ENCODE data around the gene VSIG10. TPM values are rescaled to one million over a fixed set of nuclear protein-coding genes. Genes with fewer than 3 reads are reported as not detected.
A peak's percentile ranks its signal among the peaks of the same experiment; 100 is the strongest.

The VSIG10 gene
- total RNA-seq, 1 experiment from 2014 or later, result 97.4 TPM

- Histone ChIP-seq H2AFZ (ENCODE audit: low read length) (no peak overlapping the region), H3K9ac (ENCODE audit: extremely low read depth, insufficient read length, low read length) (no peak overlapping the region), H3K14ac (ENCODE audit: insufficient read depth, low read length) (no peak overlapping the region), H2BK12ac (ENCODE audit: insufficient read length, low read depth, low read length) (no peak overlapping the region), H4K91ac (ENCODE audit: insufficient read length, low read depth, low read length) (no peak overlapping the region), H3T11ph (ENCODE audit: low read length) (no peak overlapping the region), H4K8ac (replicated peaks; ENCODE audit: insufficient read length, low read depth, low read length) (no peak overlapping the region), H3K4ac (ENCODE audit: low read depth, low read length) (no peak overlapping the region), H3K23ac (ENCODE audit: insufficient read length, low read depth, low read length) (no peak overlapping the region), H3K9me3 (ENCODE audit: control insufficient read depth, low read depth, low read length) (no peaks in the 10 kb centered on the region), H2BK5ac (ENCODE audit: insufficient read length, low read length) (no peak overlapping the region), H4K5ac (ENCODE audit: insufficient read length, low read depth, low read length) (no peak overlapping the region), H2BK20ac (ENCODE audit: low read depth, low read length, poor library complexity, severe bottlenecking) (no peak overlapping the region), H3K18ac (ENCODE audit: insufficient read length, low read depth, low read length) (no peak overlapping the region), H3K27me3 (ENCODE audit: insufficient read depth, low read length) (no peaks in the 10 kb centered on the region), H3K56ac (ENCODE audit: insufficient read length, low read depth, low read length) (no peak overlapping the region), H3K4me2 (ENCODE audit: insufficient read depth, insufficient read length, low read length) (no peak overlapping the region), H2AK5ac (ENCODE audit: insufficient read length, low read length) (no peak overlapping the region), H3K23me2 (ENCODE audit: insufficient read length, low read depth, low read length, poor library complexity, severe bottlenecking) (no peaks in the 10 kb centered on the region), H2BK120ac (ENCODE audit: low read depth, low read length, poor library complexity, severe bottlenecking) (no peak overlapping the region), H3K79me2 (ENCODE audit: insufficient read depth, low read length) (0 out of 2 replicates have a peak, but pooled peaks cover 2% of the 10 kb centered on the region), H2BK15ac (ENCODE audit: low read depth, low read length) (no peak overlapping the region), H3K27ac (ENCODE audit: insufficient read length, low read depth, low read length) (no peak overlapping the region), H3K79me1 (ENCODE audit: insufficient read depth, low read depth, low read length, poor library complexity, severe bottlenecking) (peaks cover 8% of the 10 kb centered on the region), H3K4me1 (ENCODE audit: insufficient read depth, low read length) (no peaks in the 10 kb centered on the region), H4K20me1 (ENCODE audit: control insufficient read depth, insufficient read depth, insufficient read length) (no peaks in the 10 kb centered on the region)
- no CpG with 5 or more reads among the region's 2 CpGs for WGBS (ENCODE audit: extremely low coverage, insufficient read length, low lambda C conversion rate)
- H3K4me1 Mint-ChIP-seq, result peaks cover 5 to 14% of the 10 kb centered on the region in 2 experiments
- H3K9me3 Mint-ChIP-seq, result peaks cover 0 to 3% of the 10 kb centered on the region in 2 experiments; a peak in 2 of 5 replicates
- DNase-seq, result no peak
- H3K27ac Mint-ChIP-seq, result no peak overlapping the region
- H3K4me3 Mint-ChIP-seq, result 0 out of 5 replicates have a peak overlapping the region, but pooled peaks of 1 of the 2 experiments have one; percentile 35
- peaks cover 9 to 21% (median 20%) of the 10 kb centered on the region in 3 experiments; a peak in 6 of 7 replicates for H3K36me3 Mint-ChIP-seq (ENCODE audit: insufficient read depth in 1 of 3, low read depth in 3 of 3)
- H3K27me3 Mint-ChIP-seq (ENCODE audit: low read depth), result no peaks in the 10 kb centered on the region; the same call in none of the 2 replicates
- no peak for TF ChIP-seq CTCF (conservative IDR thresholded peaks at IDR 0.05)
Observed at GRCh38 chr12:118015306-118015705, 88.5 kb downstream of the VSIG10 start.

Other genes starting within 250 kb of the VSIG10 start
- gene KSR2, start 135.0 kb downstream of the VSIG10 start, total RNA-seq (2021), result 1.3 and 1.4 TPM in 2 replicates
- 47.2 and 50.4 TPM in 2 replicates for gene RFC5, start 87.3 kb downstream of the VSIG10 start, total RNA-seq (2021)
- gene WSB2, start 42.8 kb downstream of the VSIG10 start, total RNA-seq (2021), result 58.6 and 61.4 TPM in 2 replicates
- 320 and 334 TPM in 2 replicates for gene PEBP1, start 32.1 kb upstream of the VSIG10 start, total RNA-seq (2021)

Data from H9 (cell line).